Neural cell (in vitro differentiated cells): ENCODE data around the gene HAP1. TPM values are rescaled to one million over a fixed set of nuclear protein-coding genes. Genes with fewer than 3 reads are reported as not detected.

ENCODE experiments used
- H2AFZ ChIP-seq: fragments of 200-600, 300-800 bp; sonication (generic), shearing (Covaris generic); 2 replicates; pipeline ENCODE4 v1.6.0; 2014; ENCODE audit warnings: low read depth, mild to moderate bottlenecking, antibody characterized with exemption, low read length, moderate library complexity
- H3F3A ChIP-seq: fragments of 200-600 bp; shearing (Covaris generic); 2 replicates; pipeline ENCODE4 v1.6.1; 2016; ENCODE audit warnings: mild to moderate bottlenecking, moderate library complexity, mixed read lengths, antibody characterized with exemption, low read length; ENCODE audit not compliant: insufficient read depth, poor library complexity, severe bottlenecking
- H3K27ac ChIP-seq: fragments of 200-600, 300-800 bp; sonication (generic), shearing (Covaris generic); 2 replicates; pipeline ENCODE4 v1.5.1; 2014; ENCODE audit warnings: mild to moderate bottlenecking, low read length, moderate library complexity
- H3K27me3 ChIP-seq: fragments of 300-800, 200-600 bp; sonication (generic), shearing (Covaris generic); 2 replicates; pipeline ENCODE4 v1.6.0; 2014; ENCODE audit warnings: mild to moderate bottlenecking, low read depth, low read length, moderate library complexity; ENCODE audit not compliant: insufficient read depth
- H3K36me3 ChIP-seq: fragments of 300-800, 200-600 bp; sonication (generic), shearing (Covaris generic); 2 replicates; pipeline ENCODE4 v1.5.1; 2014; ENCODE audit warnings: mild to moderate bottlenecking, antibody characterized with exemption, low read length, moderate library complexity; ENCODE audit not compliant: insufficient read depth
- H3K4me2 ChIP-seq: fragments of 300-800, 200-600 bp; sonication (generic), shearing (Covaris generic); 2 replicates; pipeline ENCODE4 v1.6.0; 2014; ENCODE audit warnings: mild to moderate bottlenecking, low read length
- H3K4me3 ChIP-seq: fragments of 300-800, 200-600 bp; sonication (generic), shearing (Covaris generic); 2 replicates; pipeline ENCODE4 v1.5.1; 2014; ENCODE audit warnings: mild to moderate bottlenecking, low read length, moderate library complexity
- H3K79me2 ChIP-seq: fragments of 200-600 bp; shearing (Covaris generic); replicated peaks from 2 replicates; pipeline ENCODE4 v1.6.0; 2014; ENCODE audit warnings: mild to moderate bottlenecking, low read length, moderate library complexity; ENCODE audit not compliant: insufficient read depth
- H3K9ac ChIP-seq: fragments of 300-800, 200-600 bp; sonication (generic), shearing (Covaris generic); 2 replicates; pipeline ENCODE4 v1.6.1; 2016; ENCODE audit warnings: mild to moderate bottlenecking, low read length, mixed read lengths
- H3K9me2 ChIP-seq: fragments of 200-600 bp; shearing (Covaris generic); 2 replicates; pipeline ENCODE4 v1.6.1; 2016; ENCODE audit warnings: mild to moderate bottlenecking, low read length, mixed read lengths; ENCODE audit not compliant: insufficient read depth
- H3K9me3 ChIP-seq: fragments of 200-600, 300-800 bp; sonication (generic), shearing (Covaris generic); 2 replicates; pipeline ENCODE4 v1.6.1; 2016; ENCODE audit warnings: mild to moderate bottlenecking, mixed run types, low read length, moderate library complexity, mixed read lengths
- H4K20me1 ChIP-seq: fragments of 200-600 bp; shearing (Covaris generic); 2 replicates; pipeline ENCODE4 v1.6.1; 2016; ENCODE audit warnings: mild to moderate bottlenecking, mixed run types; ENCODE audit not compliant: insufficient read depth
- CTCF ChIP-seq: fragments of 450-650 bp; IDR thresholded peaks from 2 replicates; pipeline ENCODE4 v1.5.1; 2014; ENCODE audit warnings: antibody characterized with exemption, mild to moderate bottlenecking, moderate library complexity; ENCODE audit not compliant: poor library complexity, severe bottlenecking
- EP300 ChIP-seq: fragments of 450-650 bp; conservative IDR thresholded peaks from 2 replicates; pipeline ENCODE4 v1.6.1; 2014; ENCODE audit warnings: antibody characterized with exemption, mild to moderate bottlenecking, moderate library complexity; ENCODE audit not compliant: poor library complexity, severe bottlenecking
- EZH2 ChIP-seq: fragments of 200-600, 300-800 bp; shearing (Covaris generic), sonication (generic); IDR thresholded peaks from 2 replicates; pipeline ENCODE4 v1.6.1; 2014; ENCODE audit warnings: antibody characterized with exemption, low read length, borderline replicate concordance, mild to moderate bottlenecking; ENCODE audit not compliant: insufficient read depth, poor library complexity, severe bottlenecking
- MXI1 ChIP-seq: fragments of 450-650 bp; conservative IDR thresholded peaks from 2 replicates; pipeline ENCODE4 v1.6.1; 2014; ENCODE audit warnings: antibody characterized with exemption, mild to moderate bottlenecking; ENCODE audit not compliant: poor library complexity, severe bottlenecking
- POLR2AphosphoS5 ChIP-seq: IDR thresholded peaks from 2 replicates; pipeline ENCODE4 v1.6.1; 2012
- RAD21 ChIP-seq: fragments of 450-650 bp; conservative IDR thresholded peaks from 2 replicates; pipeline ENCODE4 v1.6.1; 2014; ENCODE audit warnings: antibody characterized with exemption, mild to moderate bottlenecking, moderate library complexity
- REST ChIP-seq: IDR thresholded peaks from 2 replicates; pipeline ENCODE4 v1.6.1; 2012; ENCODE audit warnings: borderline replicate concordance
- SMC3 ChIP-seq: fragments of 450-650 bp; conservative IDR thresholded peaks from 2 replicates; pipeline ENCODE4 v1.6.1; 2014; ENCODE audit warnings: antibody characterized with exemption, mild to moderate bottlenecking, moderate library complexity; ENCODE audit not compliant: poor library complexity
- TAF1 ChIP-seq: IDR thresholded peaks from 2 replicates; pipeline ENCODE4 v1.6.1; 2012; ENCODE audit warnings: low read depth
- polyA plus RNA-seq: library from polyadenylated mRNA; depleted of rRNA; stranded (reverse); fragments of >200 nt; gene quantifications from 2 replicates; pipeline ENCODE4 v1.2.3, GENCODE V29; 2014

HAP1 gene
- polyA plus RNA-seq, 1 donor from 2014 or later: 0.79 TPM

DNA sequence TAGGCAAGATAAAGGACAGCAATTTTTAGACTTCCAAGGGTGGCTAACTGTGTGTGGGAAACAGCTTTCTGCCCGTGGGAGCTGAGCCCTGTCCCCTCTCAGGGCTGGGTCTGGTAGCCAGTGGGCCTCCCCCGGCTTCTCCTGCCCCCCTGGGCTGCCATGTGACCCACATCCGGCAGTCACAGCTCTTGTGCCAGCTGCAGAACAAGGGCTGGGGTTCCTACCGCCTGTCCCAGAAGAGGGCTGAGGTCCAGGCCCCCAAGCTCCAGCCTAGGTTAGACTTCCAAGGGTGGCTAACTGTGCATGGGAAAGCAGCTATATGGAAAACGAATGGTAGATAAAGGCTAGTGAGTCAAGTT lies 16.2 kb downstream of the HAP1 start:
- Histone ChIP-seq H3K4me3 (no peak overlapping the region), H3K4me2 (no peak overlapping the region)
- TF ChIP-seq EZH2: no peak
- no peak for TF ChIP-seq SMC3
- no peak for TF ChIP-seq POLR2AphosphoS5
- no peak for TF ChIP-seq TAF1
- no peak for TF ChIP-seq REST
- no peak for TF ChIP-seq RAD21
- no peak for TF ChIP-seq MXI1
- TF ChIP-seq CTCF: no peak
- no peak for TF ChIP-seq EP300

DNA sequence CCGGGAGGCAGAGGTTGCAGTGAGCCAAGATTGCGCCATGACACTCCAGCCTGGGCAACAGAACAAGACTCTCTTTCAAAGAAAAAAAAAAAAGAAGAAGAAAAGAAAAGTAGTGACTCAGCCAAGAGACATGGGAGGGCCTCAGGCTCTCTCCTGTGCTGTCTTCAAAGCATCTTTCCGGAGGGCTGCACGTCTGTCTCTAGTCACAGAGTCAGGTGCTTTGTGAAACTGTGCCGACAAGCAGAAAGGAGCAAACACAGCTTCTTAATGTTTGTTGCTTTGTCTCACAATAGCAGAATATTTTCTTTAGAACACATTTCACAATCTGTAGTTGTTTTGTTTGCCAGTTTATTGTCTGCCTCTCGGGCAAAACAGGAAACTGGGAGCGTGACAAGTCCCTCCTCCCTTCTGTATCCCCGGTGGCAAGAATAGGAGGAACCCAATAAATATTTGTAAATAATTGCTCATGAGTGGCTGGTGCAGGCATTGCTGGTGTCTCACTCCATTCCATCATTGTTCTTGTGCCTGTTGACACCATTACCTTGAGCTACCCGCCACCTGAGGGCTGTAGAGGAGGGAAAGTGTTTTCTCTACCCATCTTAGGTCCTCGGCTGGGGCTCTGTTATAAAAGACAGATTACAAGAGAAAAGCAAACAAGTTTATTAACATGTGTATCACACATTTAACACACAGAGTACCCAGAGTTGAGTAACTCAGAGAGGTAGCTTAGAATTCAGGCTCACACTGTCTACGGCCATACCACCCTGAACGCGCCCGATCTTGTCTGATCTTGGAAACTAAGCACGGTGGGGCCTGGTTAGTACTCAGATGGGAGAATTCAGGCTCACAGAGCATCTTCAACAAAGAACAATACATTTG lies 16.8 kb downstream of the HAP1 start:
- Histone ChIP-seq H3K79me2 (no peaks in the 10 kb centered on the region), H3K27me3 (no peaks in the 10 kb centered on the region), H2AFZ (no peak overlapping the region), H3K9me3 (no peaks in the 10 kb centered on the region), H3K9ac (no peak overlapping the region), H3F3A (no peaks in the 10 kb centered on the region), H3K27ac (no peak overlapping the region), H3K4me3 (no peak overlapping the region), H4K20me1 (no peaks in the 10 kb centered on the region), H3K36me3 (no peaks in the 10 kb centered on the region), H3K4me2 (no peak overlapping the region), H3K9me2 (no peaks in the 10 kb centered on the region)
- TF ChIP-seq SMC3: no peak
- no peak for TF ChIP-seq EP300
- no peak for TF ChIP-seq REST
- TF ChIP-seq EZH2: no peak
- no peak for TF ChIP-seq MXI1
- no peak for TF ChIP-seq CTCF
- no peak for TF ChIP-seq RAD21
- no peak for TF ChIP-seq TAF1
- TF ChIP-seq POLR2AphosphoS5: no peak

More for the DNA sequence above, 16.2 kb downstream of the HAP1 start:
- H3F3A ChIP-seq: no peaks in the 10 kb centered on the region
- no peaks in the 10 kb centered on the region for H3K9me3 ChIP-seq
- H3K36me3 ChIP-seq: no peaks in the 10 kb centered on the region
- no peaks in the 10 kb centered on the region for H4K20me1 ChIP-seq
- H3K9ac ChIP-seq: no peak overlapping the region
- H3K27ac ChIP-seq: no peak overlapping the region
- no peaks in the 10 kb centered on the region for H3K79me2 ChIP-seq
- no peaks in the 10 kb centered on the region for H3K27me3 ChIP-seq
- no peak overlapping the region for H2AFZ ChIP-seq
- H3K9me2 ChIP-seq: no peaks in the 10 kb centered on the region
